Activated CD4-positive, alpha-beta T cell treated with anti-CD3 and anti-CD28 coated beads, Interleukin-10, Interleukin-2, amounts not matched to agents 100 ng/mL and 50 ng/mL, durations not matched to agents 16 hours and 8 hours (primary cell): ENCODE measurements around the gene ARID2.
A peak's percentile ranks its signal among the peaks of the same experiment; 100 is the strongest.

Experiments
- DNase-seq: peaks from one replicate; pipeline ENCODE4 v3.0.0-alpha.2; 2020

ARID2 gene

GRCh38 chr12:45763381-45763780 lies 33.9 kb downstream of the ARID2 start:
- no peak for DNase-seq

- no peak for DNase-seq
These were observed 38.7 kb downstream of the ARID2 start for GRCh38 chr12:45768194-45768593.

DNA sequence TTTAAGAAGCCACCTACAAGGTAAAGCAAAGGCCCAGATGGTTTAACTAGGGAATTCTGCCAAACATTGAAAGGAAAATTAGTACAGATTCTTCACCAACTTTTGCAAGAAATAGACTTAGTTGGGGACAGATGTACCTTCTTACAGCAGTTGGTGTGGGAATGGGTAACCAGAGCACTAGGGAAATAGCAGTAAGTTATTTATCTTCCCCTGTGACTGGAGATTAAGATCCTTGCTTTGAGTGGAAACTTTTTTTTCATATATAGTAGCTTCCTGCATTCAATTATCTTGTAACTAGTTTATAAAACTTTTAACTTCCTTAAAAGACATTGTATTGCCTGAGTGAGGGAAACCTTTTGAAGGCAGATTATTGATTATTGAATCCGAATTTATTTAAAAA lies 44.2 kb downstream of the ARID2 start:
- no peak for DNase-seq

- DNase-seq: no peak
These were observed 45.1 kb downstream of the ARID2 start for GRCh38 chr12:45774508-45775162.

GRCh38 chr12:45775465-45775864 lies 46.0 kb downstream of the ARID2 start:
- DNase-seq: no peak

GRCh38 chr12:45775964-45776363 lies 46.5 kb downstream of the ARID2 start:
- no peak for DNase-seq

DNA sequence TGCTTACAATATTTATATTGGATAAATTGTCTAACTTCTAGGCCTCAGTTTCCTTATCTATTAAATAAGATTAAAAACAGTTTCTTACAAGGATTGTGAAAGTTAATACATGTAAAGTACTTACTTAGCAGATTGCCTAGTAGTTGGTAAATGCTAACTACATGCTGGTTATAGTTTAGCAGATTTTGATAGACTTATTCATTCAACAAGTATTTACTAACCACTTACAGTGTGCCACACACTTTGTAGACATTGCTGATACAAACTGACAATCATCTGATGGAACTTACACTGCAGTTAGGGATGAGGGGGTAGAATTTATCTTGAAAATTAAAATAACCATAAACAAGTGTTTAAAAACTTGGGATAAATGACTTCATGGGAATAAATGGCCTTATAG lies 50.4 kb downstream of the ARID2 start:
- no peak for DNase-seq

DNA sequence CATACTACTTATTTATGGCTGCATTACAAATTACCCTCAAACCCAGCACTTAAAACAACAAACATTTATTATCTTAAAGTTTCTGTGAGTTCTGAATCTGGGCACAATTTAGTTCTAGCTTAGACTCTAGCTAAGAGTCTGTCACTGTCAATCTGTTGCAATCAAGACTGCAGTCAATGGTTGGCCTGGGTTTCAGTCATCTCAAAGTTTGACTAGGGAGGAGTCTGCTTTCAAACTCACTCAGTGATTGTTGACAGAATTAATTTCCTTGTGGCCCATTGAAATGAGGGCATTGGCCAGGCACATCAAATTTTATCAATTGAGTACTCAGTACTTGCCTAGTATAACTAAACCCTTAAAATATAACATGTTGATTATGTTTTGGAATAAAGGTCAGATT lies 51.6 kb downstream of the ARID2 start:
- DNase-seq: no peak

- no peak for DNase-seq
These were observed 55.8 kb downstream of the ARID2 start for GRCh38 chr12:45785315-45785714.

DNA sequence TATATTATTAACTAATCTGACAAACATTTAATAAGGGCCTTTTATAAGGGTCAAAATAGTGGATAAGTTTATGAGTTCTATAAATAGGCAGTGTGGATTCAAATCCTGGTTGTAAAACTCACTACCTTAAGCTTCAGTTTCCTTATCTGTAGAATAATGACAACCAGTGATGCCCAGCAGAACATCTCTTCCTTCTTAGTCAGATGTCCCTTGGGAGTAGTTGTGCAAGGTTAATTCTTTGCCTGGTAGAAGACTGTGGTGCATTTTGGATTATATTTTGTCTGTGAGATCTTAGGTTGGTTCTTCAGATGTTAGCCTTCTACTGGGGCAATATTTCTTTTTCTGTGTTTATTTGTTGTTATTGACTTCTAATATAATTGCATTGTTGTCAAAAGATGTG lies 59.5 kb downstream of the ARID2 start:
- DNase-seq: no peak

- no peak for DNase-seq
These were observed 64.9 kb downstream of the ARID2 start for GRCh38 chr12:45794422-45794821.

GRCh38 chr12:45801625-45802024 lies 72.1 kb downstream of the ARID2 start:
- DNase-seq: no peak

GRCh38 chr12:45803111-45803510 lies 73.6 kb downstream of the ARID2 start:
- DNase-seq: no peak

- DNase-seq: no peak
These were observed 87.1 kb downstream of the ARID2 start for GRCh38 chr12:45816652-45817051.

- DNase-seq: no peak
These were observed 98.5 kb downstream of the ARID2 start for GRCh38 chr12:45827974-45828373.

DNA sequence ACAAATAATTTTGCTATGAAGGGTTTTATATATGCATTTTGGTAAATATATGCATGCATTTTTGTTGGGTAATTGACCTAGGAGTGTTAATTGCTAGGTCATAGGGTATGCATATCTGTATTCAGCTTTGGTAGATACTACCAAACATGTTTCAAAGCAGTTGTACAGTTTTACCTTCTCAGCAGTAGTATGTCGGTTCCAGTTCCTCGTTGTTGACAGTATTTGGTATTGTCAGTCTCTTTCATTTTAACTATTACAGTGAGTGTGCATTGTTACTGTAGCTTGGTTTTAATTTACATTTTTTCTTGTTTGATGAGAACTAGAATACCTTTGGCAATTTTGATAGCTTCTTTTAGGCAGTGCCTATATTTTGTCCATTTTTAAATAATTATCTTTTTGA lies 98.9 kb downstream of the ARID2 start:
- no peak for DNase-seq

DNA sequence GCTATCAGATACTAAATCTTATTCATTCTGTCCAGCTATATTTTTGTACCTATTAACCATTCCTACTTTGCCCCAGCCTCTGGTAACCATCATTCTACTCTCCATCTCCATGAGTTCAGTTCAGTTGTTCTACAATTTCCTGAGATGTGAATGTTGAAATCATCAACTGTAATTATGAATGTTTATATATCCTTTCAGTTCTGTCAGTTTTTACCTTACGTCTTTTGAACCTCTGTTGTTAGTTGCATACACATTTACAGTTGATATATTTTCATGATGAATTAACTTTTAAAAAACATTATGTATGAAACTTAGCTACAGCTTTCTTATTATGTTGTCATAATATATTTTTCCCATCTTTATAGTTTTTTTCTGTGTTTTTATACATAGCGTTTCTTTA lies 102.1 kb downstream of the ARID2 start:
- DNase-seq: no peak

GRCh38 chr12:45833401-45833800 lies 103.9 kb downstream of the ARID2 start:
- no peak for DNase-seq

DNA sequence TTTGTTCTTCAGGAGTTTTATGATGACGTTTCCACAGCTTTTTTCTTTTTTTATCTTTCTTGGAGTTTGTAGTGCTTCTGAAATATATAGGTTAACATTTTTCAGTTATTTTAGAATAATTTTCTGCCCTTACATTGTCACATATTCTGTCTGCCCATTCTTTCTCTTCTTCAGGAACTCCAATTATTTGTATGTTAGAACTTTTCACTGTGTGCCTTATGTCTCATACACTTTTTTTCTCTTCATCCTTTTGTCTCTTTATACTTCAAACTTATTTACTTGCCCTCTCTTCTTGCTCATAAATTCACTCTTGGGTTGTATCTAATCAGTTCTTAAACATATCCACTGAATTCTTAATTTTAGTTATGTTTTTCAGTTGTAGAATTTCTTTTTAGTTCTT lies 105.3 kb downstream of the ARID2 start:
- DNase-seq: no peak

- DNase-seq: peak; percentile 2
These were observed 110.4 kb downstream of the ARID2 start for GRCh38 chr12:45839917-45840316.

GRCh38 chr12:45849289-45849688 lies 119.8 kb downstream of the ARID2 start:
- DNase-seq: no peak

DNA sequence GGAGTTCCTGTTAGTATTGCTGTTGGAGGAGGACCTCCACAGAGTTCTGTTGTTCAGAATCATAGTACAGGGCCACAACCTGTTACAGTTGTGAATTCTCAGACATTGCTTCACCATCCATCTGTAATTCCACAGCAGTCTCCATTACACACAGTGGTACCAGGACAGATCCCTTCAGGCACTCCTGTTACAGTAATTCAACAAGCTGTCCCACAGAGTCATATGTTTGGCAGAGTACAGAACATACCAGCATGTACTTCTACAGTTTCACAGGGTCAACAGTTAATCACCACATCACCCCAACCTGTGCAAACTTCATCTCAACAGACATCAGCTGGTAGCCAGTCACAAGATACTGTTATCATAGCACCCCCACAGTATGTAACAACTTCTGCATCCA lies 120.8 kb downstream of the ARID2 start:
- no peak for DNase-seq

- DNase-seq: no peak
These were observed 123.0 kb downstream of the ARID2 start for GRCh38 chr12:45852508-45852907.

DNA sequence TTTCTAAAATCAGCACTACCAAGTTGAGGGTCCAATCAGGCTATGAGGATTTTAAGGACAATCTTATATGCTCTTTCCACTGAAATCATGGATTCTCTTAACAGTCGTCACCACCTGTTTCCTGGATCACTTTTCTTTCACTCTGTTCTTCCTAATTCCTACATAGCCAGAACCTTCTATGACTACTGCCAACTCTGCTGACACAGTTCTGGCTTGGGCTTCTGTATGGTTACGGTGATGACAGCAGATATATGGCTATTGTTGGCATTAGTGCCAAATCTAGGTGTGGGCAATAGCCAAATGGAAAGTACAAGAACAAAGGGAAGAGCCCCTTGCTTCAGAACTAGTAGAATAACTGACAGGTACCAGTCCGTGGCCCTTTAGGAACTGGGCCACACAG lies 124.0 kb downstream of the ARID2 start:
- DNase-seq: no peak

DNA sequence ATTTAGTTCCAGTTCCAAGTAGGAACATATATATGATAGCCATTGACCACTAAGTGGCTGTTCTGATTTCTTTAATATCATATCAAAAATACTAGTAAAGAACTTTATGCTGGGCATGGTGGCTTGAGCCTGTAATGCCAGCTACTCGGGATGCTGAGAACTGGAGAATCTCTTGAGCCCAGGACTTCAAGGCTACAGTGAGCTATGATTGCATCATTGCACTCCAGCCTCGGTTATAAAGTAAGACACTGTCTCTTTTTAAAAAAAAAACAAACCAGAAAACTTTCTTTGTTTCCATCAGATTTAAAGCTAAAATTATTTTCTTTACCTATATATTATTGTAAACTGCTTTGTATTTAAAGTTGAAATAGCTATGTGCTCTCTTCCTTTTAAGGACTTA lies 133.8 kb downstream of the ARID2 start:
- DNase-seq: no peak

- no peak for DNase-seq
These were observed 136.8 kb downstream of the ARID2 start for GRCh38 chr12:45866299-45866698.
